ENCODE data around the gene PPP1R12B.
"Not testable (repeated sequence)": the region's sequence is repeated elsewhere in the genome, so short reads cannot be mapped to it uniquely, and the experiment has no call there.

PPP1R12B gene

GRCh38 chr1:202405928-202406327 is 57.4 kb downstream of the PPP1R12B start:
- no peak for DNase-seq

GRCh38 chr1:202406896-202407295 is 58.4 kb downstream of the PPP1R12B start:
- DNase-seq = not testable (repeated sequence)

GRCh38 chr1:202407378-202407777 is 58.9 kb downstream of the PPP1R12B start:
- DNase-seq = not testable (repeated sequence)

GRCh38 chr1:202410251-202410650 is 61.8 kb downstream of the PPP1R12B start:
- not testable (repeated sequence) for DNase-seq

- peak; percentile 5 for DNase-seq
These were observed 62.4 kb downstream of the PPP1R12B start for GRCh38 chr1:202410854-202411357.

GRCh38 chr1:202411422-202411821 is 62.9 kb downstream of the PPP1R12B start:
- DNase-seq = no peak

GRCh38 chr1:202412421-202412820 is 63.9 kb downstream of the PPP1R12B start:
- not testable (repeated sequence) for DNase-seq

- DNase-seq = no peak
These were observed 68.1 kb downstream of the PPP1R12B start for GRCh38 chr1:202416641-202417040.

GRCh38 chr1:202417141-202417540 is 68.6 kb downstream of the PPP1R12B start:
- DNase-seq = not testable (repeated sequence)

- not testable (repeated sequence) for DNase-seq
These were observed 69.3 kb downstream of the PPP1R12B start for GRCh38 chr1:202417762-202418201.

GRCh38 chr1:202419731-202420130 is 71.2 kb downstream of the PPP1R12B start:
- DNase-seq = not testable (repeated sequence)

GRCh38 chr1:202420422-202421094 is 72.1 kb downstream of the PPP1R12B start:
- DNase-seq = not testable (repeated sequence)

- not testable (repeated sequence) for DNase-seq
These were observed 74.2 kb downstream of the PPP1R12B start for GRCh38 chr1:202422709-202423108.

GRCh38 chr1:202424260-202424659 is 75.8 kb downstream of the PPP1R12B start:
- DNase-seq = not testable (repeated sequence)

- not testable (repeated sequence) for DNase-seq
These were observed 81.6 kb downstream of the PPP1R12B start for GRCh38 chr1:202430111-202430510.

GRCh38 chr1:202432338-202432737 is 83.8 kb downstream of the PPP1R12B start:
- not testable (repeated sequence) for DNase-seq

- DNase-seq = no peak
These were observed 84.9 kb downstream of the PPP1R12B start for GRCh38 chr1:202433155-202434043.

- no peak for DNase-seq
These were observed 85.6 kb downstream of the PPP1R12B start for GRCh38 chr1:202434059-202434458.

- DNase-seq = no peak
These were observed 90.1 kb downstream of the PPP1R12B start for GRCh38 chr1:202438393-202439174.

GRCh38 chr1:202439308-202439707 is 90.8 kb downstream of the PPP1R12B start:
- no peak for DNase-seq

- not testable (repeated sequence) for DNase-seq
These were observed 99.6 kb downstream of the PPP1R12B start for GRCh38 chr1:202448140-202448539.

GRCh38 chr1:202451641-202452040 is 103.1 kb downstream of the PPP1R12B start:
- not testable (repeated sequence) for DNase-seq

- no peak for DNase-seq
These were observed 104.0 kb downstream of the PPP1R12B start for GRCh38 chr1:202452508-202452907.
